HK-2 (cell line): Measurements from ENCODE around the gene DCTN3.

ENCODE experiments used
- DNase-seq: peaks from one replicate; pipeline ENCODE4 v3.0.0-alpha.2; 2018; ENCODE audit not compliant: unreplicated experiment

DCTN3 gene

DNA sequence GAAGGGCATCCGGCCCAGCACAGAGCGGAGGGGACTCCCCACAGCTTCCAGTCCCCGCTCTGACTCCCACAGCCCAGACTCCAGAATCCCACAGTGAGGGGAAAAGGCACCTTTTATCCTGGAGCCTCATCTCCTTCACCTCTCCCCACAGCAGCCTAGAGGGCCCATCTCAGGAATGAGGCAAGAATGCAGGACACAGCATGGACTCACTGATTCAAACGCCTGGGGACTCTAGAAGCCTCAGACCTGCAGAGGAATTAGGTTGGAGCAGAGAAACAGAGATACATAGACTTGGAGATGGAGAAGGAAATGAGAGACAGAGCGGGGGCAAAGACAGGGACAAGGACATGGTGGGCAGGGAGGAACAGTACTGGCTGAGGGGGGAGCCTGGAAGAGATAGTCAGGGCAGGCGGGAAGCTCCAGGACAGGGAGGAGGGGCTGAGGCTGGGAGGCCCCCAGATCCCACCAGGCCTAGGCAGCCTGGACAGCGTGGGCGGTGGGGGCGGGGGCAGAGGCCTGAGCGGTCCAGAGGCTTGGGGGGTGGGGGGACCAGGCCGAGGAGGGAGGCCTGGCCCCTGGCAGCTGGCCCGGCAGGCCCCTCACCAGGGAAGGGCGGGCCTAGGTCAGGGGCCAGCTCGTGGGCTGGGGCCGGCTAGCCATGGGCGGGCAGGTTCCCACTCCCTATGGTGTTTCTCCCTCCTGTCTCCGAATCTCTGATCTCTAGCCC is 46.5 kb downstream of the DCTN3 start:
- DNase-seq, result no peak

DNA sequence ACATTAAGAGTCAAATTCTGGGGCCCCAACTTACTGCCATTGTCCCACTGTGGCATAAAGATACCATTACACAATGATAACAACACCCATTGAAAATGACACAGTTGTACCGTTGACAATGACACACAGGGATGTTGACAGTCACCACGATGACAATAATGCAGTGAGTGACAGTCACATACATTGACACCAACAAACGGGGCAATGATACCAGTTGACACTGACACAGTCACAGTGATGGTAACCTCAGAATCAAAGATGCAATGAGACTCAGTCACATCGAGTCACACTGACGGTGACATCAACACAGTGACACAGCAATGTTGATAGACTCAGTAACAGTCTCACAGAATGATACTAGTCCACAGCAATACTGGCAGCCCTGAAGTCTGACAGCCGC is 47.7 kb downstream of the DCTN3 start:
- DNase-seq, result no peak

DNA sequence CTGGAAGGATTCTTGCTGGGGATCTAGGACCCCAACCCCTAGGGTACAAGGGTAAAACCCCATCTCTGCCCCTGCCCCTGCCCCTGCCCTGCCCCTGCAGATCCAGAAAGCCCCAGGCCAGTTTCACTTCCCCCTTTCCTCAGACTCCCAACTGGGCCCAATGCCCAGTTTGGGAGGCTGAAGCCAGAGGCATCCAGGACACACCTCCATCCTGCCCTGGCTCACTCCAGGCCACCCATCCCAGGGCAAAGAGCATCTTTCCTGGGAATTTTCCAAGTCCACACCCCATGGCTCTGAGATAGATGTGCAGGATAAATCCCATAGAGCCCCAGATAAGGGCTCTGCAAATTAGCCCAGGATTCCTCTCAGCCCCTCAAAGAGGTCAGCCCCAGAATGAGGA is 48.2 kb downstream of the DCTN3 start:
- DNase-seq, result no peak

DNA sequence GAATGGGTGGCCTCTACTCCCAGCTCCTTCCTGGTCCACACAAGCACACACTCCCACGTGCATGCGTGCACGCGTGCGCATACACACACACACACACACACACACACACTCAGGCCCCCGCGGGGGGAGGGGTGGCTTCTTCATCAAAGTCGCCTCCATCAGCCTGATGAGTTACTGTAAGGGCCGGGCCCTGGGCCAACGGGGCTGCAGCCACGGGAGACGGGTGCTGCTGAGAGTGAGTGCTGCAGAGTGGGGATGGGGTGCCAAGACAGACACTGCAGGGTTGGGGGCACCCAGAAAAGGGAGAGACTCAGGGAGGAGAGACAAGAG is 48.8 kb downstream of the DCTN3 start:
- DNase-seq, result no peak

DNA sequence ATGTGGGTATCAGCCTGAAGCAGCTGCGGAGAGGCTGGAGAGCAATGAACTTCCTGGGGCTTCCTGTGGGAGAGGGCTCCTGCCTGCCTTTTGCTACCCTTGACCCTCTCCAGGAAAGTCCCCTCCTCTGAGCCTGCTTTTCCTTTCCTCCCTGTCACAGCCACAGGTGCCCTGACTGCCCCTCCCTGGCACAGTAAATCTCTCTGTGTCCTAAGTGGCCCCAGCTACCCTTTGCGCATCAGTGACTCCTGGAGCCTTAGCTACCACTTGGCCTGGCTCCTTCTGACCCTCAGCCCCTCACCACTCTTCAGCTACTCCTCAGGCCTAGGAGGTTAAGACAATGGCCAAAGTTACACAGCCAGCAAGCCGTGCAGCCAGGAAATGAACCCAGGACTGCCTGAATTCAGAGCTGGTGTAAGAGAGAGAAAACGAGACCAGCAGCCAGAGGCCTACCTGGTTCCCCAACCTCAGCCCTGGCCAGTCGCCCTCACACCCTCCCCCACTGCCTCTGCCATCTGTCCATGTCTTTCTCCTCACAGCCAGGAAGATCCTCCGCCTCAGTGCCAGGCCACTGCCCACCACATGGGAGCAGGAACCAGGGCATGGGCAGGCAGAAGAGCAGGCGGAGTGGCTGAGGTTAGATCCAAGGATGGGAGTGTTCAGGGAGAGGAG is 49.4 kb downstream of the DCTN3 start:
- DNase-seq, result no peak

DNA sequence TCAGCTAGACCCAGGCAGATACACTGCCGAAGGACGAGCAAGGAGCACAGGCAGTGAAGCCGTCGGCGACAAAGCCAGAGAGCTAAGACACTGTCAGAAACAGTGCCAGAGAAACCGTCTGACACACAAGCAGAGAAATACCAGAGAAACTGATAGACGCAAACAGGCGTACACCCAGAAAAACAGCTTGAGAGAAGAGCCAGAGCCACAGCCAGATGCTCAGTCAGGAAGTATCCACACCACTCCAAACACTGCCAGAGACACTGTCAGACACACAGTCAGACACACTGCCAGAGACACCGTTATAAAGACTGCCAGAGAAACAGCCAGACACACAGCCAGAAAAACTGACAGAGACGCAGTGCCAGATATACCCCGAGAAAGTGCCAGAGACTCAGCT is 49.9 kb downstream of the DCTN3 start:
- DNase-seq, result no peak

DNA sequence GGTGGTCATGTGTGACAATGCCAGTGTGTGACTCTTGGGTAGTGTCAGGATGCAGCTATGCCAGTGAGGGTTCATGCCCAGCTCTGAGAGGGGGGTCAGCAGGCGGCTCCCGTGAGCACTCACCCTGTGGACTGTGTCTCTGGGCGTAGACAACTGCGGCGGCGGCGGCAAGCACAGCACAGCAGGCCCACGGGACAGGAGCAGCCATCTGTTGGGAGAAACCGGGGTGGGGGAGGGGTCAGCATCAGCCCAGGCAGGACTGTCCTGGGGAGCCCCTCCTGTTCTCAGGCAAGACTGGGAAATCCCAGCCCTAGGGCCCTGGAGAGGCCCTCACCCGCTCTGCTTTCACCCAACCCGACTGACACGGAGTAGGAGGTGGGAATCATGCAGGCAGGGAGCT is 51.5 kb downstream of the DCTN3 start:
- no peak for DNase-seq

DNA sequence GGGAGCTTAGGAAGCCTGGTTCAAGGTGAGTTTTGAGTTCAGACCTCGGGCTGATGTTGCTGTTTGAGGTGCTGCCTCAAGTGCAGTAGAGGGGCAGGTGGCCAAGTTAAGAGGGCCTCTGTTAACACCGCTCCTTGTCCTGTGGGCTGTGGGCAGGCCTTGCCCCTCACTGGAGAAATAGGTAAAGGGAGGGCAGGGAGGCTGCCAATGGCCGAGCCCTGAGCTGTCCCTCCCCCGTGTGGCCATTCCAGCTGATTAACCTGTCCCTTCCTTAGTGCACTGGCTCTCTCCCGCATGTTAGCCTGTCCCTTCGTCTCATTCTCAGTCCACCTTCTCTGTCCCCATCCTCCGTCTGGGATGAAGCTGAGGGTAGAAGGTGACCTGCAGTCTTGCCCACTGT is 52.2 kb downstream of the DCTN3 start:
- DNase-seq, result no peak

DNA sequence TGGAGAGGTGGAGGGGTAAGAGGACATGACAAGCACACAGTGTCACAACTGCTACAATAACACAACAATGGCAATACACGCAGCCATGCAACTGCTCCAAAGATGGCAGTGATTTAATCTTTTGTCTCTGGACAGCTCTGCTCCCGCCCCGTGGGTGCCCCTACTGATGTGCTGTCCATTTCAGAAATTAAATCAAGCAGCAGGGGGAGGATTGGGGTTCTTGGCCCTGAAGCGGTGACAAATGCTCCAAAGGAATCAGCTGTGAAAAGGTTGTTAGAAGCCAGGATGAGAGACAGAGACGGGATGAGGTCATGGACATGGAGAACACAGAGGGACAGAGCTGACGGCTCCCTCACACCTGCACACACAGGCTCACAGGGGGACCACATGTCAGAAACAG is 53.3 kb downstream of the DCTN3 start:
- no peak for DNase-seq

DNA sequence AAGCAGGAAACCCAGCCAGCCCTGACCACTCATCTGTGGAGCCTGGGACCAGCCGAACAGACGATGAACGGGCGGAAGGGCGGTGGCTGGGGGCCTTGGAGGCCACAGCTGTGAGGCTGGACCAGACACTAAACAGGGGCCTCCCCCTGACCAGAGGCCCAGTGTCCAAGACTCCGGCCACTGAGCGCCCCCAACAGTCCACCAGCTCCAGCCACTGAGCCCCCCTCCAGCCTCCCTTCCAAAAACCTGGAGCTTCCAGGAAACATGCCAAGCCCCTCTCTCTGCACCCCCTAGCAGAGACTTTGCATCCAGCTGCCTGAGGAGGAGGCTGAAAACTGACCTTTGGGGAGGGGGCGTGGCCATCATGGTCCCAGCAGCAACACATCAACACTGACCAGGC is 54.0 kb downstream of the DCTN3 start:
- no peak for DNase-seq

DNA sequence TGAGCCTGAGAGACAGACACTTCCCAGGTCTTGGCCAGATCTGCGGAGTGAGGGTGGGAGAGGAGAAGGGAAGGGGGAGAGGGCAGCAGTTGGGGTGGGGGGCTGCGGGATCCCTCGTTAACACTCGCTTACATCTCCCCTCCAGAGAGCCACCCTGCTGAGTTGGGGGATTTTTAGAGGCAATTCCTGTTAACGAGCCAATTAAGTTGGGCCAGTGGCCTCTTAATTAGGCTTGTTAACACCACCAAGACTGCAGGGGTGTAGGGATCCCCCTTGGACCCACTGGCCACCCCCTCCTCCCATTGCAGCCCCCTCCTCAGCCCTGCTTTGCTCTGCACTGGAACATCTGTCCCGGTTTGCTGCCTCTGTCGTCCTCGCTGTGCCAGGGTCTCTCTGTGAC is 54.4 kb downstream of the DCTN3 start:
- no peak for DNase-seq

DNA sequence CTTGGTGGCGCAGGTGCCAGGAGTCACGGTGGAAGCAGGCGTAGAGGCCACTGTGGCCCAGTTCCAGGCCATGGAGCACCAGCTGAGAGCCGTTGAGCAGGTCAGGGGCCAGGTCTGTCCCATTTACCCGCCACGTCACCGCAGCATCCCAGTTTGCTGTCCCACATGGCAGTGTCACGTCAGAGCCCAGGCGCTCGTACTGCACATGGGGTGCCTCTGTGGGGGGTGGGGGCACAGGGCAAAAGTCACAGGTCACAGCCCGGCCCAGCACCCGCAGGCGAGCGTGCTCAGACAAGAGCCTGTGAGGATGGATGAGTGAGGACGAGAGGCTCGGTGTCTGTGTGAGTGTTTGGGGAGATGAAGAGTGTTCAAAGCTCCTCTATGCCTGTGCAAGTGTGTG is 55.7 kb downstream of the DCTN3 start:
- no peak for DNase-seq
